Skeletal muscle cell (primary cell): ENCODE data around the gene CDK5RAP2.

Experiments used
- DNase-seq: peaks from one replicate; pipeline ENCODE4 v3.0.0-alpha.2; 2010; ENCODE audit warnings: low read depth
- H3K4me3 ChIP-seq: 2 replicates; pipeline ENCODE4 v1.5.1; 2011; ENCODE audit warnings: low read depth, mild to moderate bottlenecking, control low read depth, low read length, moderate library complexity

CDK5RAP2 gene

GRCh38 chr9:120344230-120344629 lies 235.7 kb downstream of the CDK5RAP2 start:
- DNase-seq, result peak; percentile 59

GRCh38 chr9:120343416-120343815 lies 236.6 kb downstream of the CDK5RAP2 start:
- DNase-seq, result no peak
- no peak overlapping the region for H3K4me3 ChIP-seq

More at GRCh38 chr9:120344230-120344629, 235.7 kb downstream of the CDK5RAP2 start:
- no peak overlapping the region for H3K4me3 ChIP-seq
